C4-2B (cell line): ENCODE data around the gene EBF3.

ENCODE experiments used
- H3K27ac ChIP-seq: fragments of 450-650 bp; 2 replicates; pipeline ENCODE4 v1.5.1; 2017
- ZFX ChIP-seq: fragments of 450-650 bp; IDR thresholded peaks from 2 replicates; pipeline ENCODE4 v1.6.1; 2017
- TF ChIP-seq, protein P1 (sequence below): fragments of 450-650 bp; conservative IDR thresholded peaks from 2 replicates; pipeline ENCODE4 v1.5.1; 2017; ENCODE audit warnings: mild to moderate bottlenecking

The EBF3 gene

DNA sequence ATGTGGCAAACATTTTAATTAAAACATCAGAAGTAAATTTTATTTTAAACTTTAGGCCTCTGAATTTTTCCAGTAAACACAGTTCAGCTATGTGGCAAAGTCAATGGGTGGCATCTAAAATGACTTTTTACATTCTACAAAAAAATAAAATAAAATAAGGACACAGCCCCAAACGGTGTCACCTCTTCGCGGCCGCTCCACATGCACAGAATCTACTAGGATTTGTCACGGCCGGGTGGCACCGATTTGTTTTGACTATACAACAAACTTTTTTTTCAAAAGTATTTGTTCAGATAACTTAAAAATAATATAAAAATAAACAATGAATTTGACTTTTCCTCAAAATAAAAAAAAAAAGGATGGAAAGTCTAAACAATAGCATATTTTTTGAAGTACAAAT, 127.8 kb downstream of the EBF3 start:
- no peak for TF ChIP-seq ZFX
- TF ChIP-seq, protein P1, sequence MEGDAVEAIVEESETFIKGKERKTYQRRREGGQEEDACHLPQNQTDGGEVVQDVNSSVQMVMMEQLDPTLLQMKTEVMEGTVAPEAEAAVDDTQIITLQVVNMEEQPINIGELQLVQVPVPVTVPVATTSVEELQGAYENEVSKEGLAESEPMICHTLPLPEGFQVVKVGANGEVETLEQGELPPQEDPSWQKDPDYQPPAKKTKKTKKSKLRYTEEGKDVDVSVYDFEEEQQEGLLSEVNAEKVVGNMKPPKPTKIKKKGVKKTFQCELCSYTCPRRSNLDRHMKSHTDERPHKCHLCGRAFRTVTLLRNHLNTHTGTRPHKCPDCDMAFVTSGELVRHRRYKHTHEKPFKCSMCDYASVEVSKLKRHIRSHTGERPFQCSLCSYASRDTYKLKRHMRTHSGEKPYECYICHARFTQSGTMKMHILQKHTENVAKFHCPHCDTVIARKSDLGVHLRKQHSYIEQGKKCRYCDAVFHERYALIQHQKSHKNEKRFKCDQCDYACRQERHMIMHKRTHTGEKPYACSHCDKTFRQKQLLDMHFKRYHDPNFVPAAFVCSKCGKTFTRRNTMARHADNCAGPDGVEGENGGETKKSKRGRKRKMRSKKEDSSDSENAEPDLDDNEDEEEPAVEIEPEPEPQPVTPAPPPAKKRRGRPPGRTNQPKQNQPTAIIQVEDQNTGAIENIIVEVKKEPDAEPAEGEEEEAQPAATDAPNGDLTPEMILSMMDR, result no peak
- H3K27ac ChIP-seq, result no peak overlapping the region

DNA sequence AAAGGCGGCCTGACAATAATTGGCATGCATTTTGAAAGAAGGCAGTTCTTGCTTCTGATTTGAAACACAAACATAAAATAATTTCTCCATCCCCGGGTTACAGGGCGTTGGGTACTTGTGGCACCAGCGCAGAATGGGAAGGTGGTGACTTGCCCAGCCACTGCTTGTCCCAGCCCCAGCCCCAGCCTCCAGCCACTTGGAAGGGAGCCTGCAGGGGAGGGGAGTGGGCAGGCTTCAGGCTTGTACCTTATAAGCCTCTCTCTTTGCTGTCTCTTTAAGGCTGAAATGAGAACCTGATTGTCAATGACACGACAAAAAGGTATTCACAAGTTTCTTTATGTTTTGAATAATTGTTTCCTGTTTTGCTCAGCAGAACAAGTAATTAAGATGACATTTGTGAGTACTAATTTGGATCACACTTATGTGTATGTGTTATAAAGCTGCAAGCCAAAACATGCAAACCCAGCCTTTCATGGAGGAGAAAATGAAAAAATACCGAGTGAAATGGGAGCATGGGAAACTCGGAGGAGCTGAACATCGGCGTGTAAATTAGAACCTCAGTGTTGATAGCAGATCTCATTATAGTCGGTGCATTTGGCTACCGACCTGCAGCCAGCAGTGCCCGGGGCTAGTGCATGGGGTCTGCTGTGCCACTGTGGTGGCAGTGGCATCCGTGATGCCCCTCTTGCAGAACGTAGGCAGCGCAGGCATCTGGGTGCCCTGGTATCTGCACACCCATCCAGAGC, 129.9 kb downstream of the EBF3 start:
- no peak for TF ChIP-seq ZFX
- TF ChIP-seq, protein P1, result no peak

DNA sequence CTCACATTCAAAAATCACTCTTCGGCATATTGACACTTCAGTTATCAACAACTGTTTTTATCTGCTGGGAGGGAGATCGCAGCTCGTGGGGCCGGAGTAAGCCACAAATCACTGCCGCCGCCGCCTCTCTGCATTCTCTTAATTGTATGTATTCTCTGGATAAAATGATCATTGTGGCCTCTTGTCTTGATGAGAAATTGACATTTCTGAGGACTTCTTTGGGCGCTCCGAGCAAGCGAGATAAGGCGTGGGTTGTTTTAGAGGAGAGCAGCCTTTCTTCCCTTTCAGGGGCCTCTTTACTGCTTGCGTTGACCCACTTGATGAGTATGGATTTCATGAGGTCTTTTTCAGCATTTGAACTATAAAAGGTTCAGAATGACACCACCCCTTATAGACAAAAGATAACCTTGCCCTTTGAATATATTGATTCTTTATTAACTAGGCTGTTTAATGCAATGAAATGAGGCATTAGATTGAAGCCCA, 130.6 kb downstream of the EBF3 start:
- no peak overlapping the region for H3K27ac ChIP-seq
- TF ChIP-seq ZFX, result no peak
- TF ChIP-seq, protein P1, result no peak

More for the DNA sequence above, 129.9 kb downstream of the EBF3 start:
- H3K27ac ChIP-seq, result no peak overlapping the region

DNA sequence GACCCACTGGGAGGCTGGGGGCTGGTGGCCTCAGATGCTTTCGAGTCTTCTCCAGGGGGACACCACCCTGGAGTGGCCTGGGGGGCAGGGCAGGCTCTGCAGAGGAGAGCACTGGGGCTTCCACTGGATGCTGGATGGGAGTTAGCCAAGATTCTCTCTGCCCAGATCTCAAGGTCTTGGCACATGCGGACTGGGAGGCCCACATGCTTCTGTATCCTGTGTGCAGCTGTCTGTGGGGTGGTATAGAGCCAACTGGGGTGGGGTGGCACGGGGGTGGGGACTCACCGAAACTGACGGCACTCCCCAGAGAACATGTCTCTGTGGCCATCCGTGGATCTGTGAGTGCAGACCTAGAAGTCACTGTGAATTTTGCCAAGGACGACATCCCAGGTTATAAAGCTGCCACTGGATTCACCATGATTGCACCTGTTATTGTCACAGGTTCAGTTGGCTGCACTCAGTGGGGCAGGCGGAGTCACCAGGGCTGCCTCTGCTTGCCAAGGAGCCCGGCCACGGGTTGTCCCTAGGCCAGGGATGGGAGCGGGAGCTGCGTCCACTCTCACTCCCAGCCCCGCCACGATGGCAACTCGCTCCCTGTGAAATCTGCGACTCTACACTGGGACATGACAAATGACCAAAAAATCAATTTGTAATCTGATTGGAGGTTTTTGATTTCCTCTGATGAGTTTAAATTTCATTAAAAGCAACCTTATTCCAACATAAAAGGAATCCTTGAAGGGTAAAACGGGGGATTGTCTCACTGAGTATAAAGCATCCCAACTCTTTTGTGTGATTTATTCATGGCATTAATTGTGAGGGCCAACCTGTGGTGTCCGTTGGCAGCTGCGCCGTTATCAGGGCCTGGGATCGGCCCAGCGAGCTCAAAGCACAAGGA, 131.3 kb downstream of the EBF3 start:
- no peak overlapping the region for H3K27ac ChIP-seq
- TF ChIP-seq, protein P1, result no peak
- TF ChIP-seq ZFX, result no peak

DNA sequence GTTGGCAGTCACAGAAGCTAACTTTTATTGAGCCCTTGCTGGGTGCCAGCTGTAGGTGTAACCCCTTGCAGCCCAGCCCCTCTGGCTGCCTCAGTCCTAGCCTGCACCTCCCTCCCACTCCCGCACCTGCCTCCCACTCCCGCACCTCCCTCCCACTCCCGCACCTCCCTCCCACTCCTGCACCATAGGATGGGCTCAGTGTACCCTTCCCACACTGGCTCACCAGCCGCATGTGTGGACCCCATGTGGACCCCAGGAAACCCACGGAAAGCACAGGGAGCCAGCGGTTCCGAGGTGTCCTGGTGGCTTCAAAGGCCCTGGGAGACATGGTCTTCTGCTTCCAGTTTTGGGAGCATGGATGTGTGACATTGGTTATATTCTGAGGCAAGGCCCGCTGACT, 132.9 kb downstream of the EBF3 start:
- no peak for TF ChIP-seq ZFX
- TF ChIP-seq, protein P1, result no peak
- no peak overlapping the region for H3K27ac ChIP-seq

DNA sequence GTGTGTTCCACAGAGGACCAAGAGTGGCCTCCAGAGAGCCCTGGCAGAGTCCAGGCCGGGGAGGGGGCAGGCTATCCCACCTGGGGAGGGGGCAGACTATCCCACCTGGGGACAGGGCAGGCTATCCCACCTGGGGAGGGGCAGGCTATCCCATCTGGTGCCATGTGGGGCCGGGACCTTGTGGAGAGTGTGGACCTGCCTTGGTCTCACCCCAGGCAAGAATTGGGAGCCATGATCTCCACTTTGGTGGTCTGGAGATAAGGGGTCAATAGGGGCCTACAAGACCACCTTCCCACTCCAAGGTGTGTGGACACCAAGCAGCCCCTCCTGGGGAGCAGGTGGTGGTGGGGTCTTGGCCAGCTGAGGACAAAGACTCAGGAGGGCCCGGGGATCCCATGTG, 138.2 kb downstream of the EBF3 start:
- no peak for TF ChIP-seq ZFX
- TF ChIP-seq, protein P1, result no peak
- H3K27ac ChIP-seq, result no peak overlapping the region

DNA sequence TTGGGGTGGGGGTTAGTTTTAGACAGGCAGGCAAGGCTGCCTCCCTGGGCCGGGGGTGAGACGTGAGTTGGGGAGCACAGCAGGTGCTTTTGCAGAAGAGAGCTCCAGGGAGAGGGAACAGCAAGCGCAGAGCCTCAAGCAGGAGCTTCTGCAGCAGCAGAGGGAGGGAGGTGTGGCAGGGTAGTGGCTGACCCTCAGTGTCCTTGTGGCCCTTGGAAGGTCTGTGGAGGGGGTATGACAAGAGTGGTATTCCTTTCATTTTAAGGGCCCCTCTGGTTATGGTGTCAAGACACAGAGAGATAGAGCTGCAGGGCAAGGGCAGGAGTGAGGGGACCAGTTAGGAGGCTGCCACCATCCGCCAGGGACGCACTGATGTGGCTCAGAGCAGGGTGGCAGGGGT, 138.9 kb downstream of the EBF3 start:
- H3K27ac ChIP-seq, result no peak overlapping the region
- TF ChIP-seq, protein P1, result no peak
- TF ChIP-seq ZFX, result no peak
